NB4 (cell line): ENCODE data around the gene HTT.
A peak's percentile ranks its signal among the peaks of the same experiment; 100 is the strongest.

Experiments
- DNase-seq: peaks from one replicate; pipeline ENCODE4 v3.0.0; 2010; ENCODE audit warnings: low read depth
- H3K4me3 ChIP-seq: one replicate; pipeline ENCODE4 v1.5.1; 2011; ENCODE audit warnings: mild to moderate bottlenecking, low read depth, low read length, moderate library complexity
- MAX ChIP-seq: IDR thresholded peaks from 2 replicates; pipeline ENCODE4 v1.6.1; 2011; ENCODE audit warnings: low read depth, low read length
- MYC ChIP-seq: IDR thresholded peaks from 2 replicates; pipeline ENCODE4 v1.6.1; 2011; ENCODE audit warnings: low read depth, low read length
- POLR2A ChIP-seq: IDR thresholded peaks from 2 replicates; pipeline ENCODE4 v1.6.1; 2011; ENCODE audit warnings: mild to moderate bottlenecking; ENCODE audit not compliant: insufficient read length; ENCODE audit errors: extremely low read depth
- TF ChIP-seq, protein P1 (sequence below): IDR thresholded peaks from one replicate; pipeline ENCODE4 v1.5.1; 2012; ENCODE audit warnings: low read depth, low read length

The HTT gene

DNA sequence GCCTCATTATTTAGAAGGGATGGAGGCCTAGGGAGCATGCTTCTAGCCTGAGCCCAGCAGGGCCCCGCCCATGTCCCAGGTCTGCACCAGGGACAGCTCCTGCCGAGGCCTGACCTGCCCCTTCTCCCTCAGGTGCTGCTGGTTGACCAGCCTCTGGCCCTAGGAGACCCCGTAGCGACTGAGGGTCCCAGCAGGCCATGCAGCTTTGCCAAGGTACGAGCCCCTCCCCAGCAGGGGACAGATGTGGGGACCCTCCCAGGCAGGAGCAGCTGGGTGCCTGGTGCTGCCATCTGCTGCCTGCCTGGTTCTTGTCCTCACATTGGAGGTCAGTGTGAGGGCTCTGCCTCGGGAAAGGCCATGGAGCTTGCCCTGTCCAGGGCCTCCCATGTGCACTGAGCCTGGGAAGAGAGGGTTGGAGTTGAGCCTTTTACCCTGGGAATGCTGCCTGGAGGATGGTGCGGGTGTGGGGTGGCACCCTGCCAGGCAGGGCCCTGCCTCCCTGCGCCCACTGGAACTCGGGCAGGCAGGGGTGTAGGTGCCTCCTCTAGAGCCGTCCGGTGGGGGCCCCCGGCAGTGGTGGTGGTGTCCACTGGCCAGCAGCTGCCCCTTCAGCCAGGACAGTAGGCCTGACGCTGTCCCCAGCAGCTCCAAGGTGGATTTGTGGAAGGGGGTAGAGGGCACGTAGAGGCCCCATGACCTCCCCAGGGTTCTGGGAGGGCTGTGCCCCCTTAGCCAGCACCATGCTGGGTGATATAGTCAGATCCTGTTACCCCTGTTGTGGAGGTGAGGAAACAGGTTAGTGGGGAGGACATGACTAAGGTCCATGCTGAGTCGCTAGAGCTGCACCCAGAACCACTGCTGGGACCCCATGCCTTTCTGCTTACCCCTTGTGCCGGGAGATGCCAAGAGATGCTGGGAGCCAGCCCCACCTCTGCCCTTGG, 172.2 kb downstream of the HTT start:
- H3K4me3 ChIP-seq: no peak overlapping the region
- no peak for DNase-seq
- TF ChIP-seq, protein P1, sequence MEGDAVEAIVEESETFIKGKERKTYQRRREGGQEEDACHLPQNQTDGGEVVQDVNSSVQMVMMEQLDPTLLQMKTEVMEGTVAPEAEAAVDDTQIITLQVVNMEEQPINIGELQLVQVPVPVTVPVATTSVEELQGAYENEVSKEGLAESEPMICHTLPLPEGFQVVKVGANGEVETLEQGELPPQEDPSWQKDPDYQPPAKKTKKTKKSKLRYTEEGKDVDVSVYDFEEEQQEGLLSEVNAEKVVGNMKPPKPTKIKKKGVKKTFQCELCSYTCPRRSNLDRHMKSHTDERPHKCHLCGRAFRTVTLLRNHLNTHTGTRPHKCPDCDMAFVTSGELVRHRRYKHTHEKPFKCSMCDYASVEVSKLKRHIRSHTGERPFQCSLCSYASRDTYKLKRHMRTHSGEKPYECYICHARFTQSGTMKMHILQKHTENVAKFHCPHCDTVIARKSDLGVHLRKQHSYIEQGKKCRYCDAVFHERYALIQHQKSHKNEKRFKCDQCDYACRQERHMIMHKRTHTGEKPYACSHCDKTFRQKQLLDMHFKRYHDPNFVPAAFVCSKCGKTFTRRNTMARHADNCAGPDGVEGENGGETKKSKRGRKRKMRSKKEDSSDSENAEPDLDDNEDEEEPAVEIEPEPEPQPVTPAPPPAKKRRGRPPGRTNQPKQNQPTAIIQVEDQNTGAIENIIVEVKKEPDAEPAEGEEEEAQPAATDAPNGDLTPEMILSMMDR: peak; percentile 15
- no peak for TF ChIP-seq POLR2A

- TF ChIP-seq MYC (no peak), POLR2A (no peak), MAX (no peak)
- TF ChIP-seq, protein P1: no peak
- no peak for DNase-seq
- no peak overlapping the region for H3K4me3 ChIP-seq
Measured at GRCh38 chr4:3247399-3248177, 173.1 kb downstream of the HTT start.

DNA sequence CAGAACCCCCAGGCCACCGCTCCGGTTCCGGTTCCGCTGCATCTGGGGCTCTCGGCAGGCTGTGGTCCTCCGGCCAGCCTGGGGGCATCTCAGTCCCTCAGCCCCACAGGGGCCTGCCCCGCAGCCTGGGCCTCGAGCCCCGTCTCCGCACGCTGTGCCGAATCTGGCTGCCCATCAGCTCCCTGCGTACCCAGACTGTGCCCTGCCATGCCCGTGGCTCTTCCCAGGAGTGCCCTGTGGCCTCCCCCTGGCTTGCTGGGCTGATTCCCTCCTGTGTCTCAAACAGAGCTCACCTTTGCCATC, 173.6 kb downstream of the HTT start:
- no peak for TF ChIP-seq MAX
- TF ChIP-seq, protein P1: no peak
- no peak for TF ChIP-seq MYC
- no peak for TF ChIP-seq POLR2A
- no peak for DNase-seq
- no peak overlapping the region for H3K4me3 ChIP-seq

DNA sequence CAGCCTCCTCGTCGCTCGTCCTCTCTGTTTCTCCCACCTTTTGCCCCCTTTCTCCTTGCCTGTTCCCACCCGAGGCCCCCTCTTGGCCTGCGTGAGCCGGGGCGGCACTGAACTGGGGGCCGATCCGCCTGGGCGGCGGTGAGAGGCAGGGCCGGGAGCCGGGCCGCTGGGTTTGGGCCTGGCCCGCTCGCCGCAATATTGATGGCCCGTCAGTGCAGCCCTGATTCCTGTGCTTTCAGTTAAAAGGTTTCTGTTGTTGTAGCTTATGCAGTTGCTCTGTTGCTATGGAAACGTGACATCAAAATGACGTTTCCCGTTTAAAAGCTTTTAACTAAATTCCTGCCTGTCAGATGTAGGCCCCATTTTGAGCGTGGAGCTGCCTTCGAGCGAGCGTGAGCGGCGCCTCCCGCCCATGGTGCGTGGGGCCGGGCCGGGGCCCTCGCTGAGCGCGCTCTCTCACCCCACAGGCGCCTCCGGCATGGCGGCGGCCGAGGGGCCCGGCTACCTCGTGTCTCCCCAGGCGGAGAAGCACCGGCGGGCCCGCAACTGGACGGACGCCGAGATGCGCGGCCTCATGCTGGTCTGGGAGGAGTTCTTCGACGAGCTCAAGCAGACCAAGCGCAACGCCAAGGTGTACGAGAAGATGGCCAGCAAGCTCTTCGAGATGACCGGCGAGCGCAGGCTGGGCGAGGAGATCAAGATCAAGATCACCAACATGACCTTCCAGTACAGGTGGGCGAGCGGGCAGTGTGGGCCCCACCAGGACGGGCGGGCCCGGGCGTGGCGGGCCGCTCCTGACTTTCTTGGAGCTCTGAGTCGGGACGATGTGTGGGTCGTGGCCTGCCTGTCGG, 174.6 kb downstream of the HTT start, which contains the start of gene MSANTD1:
MSANTD1 (plus strand) TSS at position 349 of the 851 bp plus-strand sequence; CDS start at position 413, 64 bp downstream.
- H3K4me3 ChIP-seq: no peak within 1 kb of the TSS
- DNase-seq: peak; percentile 33
- TF ChIP-seq, protein P1: no peak
- TF ChIP-seq POLR2A: no peak
- no peak for TF ChIP-seq MYC
- TF ChIP-seq MAX: no peak

DNA sequence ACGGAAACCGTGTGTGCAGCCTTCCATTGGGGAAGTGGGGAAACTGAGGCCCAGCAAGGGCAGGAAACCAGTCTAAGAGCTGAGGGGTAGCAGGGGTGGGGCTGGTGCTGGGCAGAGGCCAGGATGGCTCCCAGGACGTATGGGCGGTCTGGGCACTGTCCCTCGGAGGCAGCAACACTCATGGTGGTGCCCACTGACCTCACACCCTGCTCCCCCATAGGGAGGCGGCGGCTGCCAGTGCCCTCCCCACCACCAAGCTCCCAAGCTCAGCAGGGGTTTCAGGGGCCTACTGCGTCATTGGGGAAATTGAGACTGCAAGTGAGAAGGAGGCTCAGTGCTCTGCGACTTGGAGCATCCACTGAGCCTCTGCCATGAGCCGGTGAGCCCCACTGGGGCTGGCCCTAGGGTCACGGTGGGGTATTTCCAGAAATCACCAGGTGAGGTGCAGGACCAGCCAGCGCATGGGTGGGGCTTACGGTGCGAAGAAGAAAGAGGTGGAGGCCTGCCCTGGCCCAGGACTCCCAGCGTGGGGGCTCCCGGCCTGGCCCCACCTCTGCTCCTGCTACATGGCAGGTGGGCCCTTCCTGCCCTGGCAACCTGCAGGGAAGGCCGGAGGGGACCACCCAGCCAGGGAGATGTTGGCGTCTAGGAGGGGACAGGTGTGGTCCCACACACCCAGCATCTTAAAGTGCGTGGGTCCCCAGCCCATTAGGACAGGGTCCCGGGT, 175.4 kb downstream of the HTT start:
- H3K4me3 ChIP-seq: no peak overlapping the region
- no peak for DNase-seq
- no peak for TF ChIP-seq MYC
- TF ChIP-seq, protein P1: no peak
- TF ChIP-seq MAX: no peak
- no peak for TF ChIP-seq POLR2A
